ENCODE measurements around the gene MAML3. TPM values are rescaled to one million over a fixed set of nuclear protein-coding genes. Genes with fewer than 3 reads are reported as not detected.

The MAML3 gene
- total RNA-seq, 1 experiment from 2014 or later = 12.1 TPM

DNA sequence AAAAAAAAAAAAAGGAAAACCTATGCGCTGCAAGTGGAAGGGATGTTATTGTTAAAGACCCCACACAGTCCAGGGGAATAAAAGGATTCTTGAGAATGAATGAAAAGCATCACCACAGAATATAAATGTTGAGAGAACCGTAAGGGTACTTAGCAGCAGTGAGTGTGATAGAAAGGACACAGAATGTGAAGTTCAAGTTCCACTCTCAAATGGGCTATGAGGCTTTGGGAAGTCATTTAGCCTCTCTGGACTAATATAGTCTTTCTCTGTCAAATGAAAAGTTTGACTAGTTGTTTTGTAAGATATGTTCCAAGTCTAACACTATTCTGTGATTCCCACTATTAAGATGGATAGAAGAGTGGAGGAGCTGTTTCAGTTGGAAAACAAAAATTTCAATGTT lies 35.8 kb upstream of the MAML3 start:
- intact Hi-C loops (cut with micrococcal nuclease; ENCODE audit: unreplicated experiment) = no loop called here
- H3K4me1 ChIP-seq = no peaks in the 10 kb centered on the region
- H3K4me3 ChIP-seq (ENCODE audit: low read depth, low read length) = no peak overlapping the region
- H3K36me3 ChIP-seq (ENCODE audit: control insufficient read depth, insufficient read depth, low read length) = no peaks in the 10 kb centered on the region
- H3K36me3 Mint-ChIP-seq (ENCODE audit: insufficient read depth, unreplicated experiment) = no peaks in the 10 kb centered on the region
- no peak for DNase-seq
- no peak overlapping the region for H3K4me3 Mint-ChIP-seq (ENCODE audit: unreplicated experiment)
- no peaks in the 10 kb centered on the region for H3K27me3 Mint-ChIP-seq (ENCODE audit: insufficient read depth, unreplicated experiment)
- no peaks in the 10 kb centered on the region for H3K9me3 Mint-ChIP-seq (ENCODE audit: unreplicated experiment)
- ChIA-PET CTCF (no interaction called here), POLR2A (no interaction called here)
- no TSS peak for BruUV-seq (replicated peaks)
- H3K27me3 ChIP-seq (replicated peaks; ENCODE audit: control insufficient read depth, insufficient read depth, low read length) = no peaks in the 10 kb centered on the region
- H3K9me3 ChIP-seq = no peaks in the 10 kb centered on the region
- TF ChIP-seq, protein P1, sequence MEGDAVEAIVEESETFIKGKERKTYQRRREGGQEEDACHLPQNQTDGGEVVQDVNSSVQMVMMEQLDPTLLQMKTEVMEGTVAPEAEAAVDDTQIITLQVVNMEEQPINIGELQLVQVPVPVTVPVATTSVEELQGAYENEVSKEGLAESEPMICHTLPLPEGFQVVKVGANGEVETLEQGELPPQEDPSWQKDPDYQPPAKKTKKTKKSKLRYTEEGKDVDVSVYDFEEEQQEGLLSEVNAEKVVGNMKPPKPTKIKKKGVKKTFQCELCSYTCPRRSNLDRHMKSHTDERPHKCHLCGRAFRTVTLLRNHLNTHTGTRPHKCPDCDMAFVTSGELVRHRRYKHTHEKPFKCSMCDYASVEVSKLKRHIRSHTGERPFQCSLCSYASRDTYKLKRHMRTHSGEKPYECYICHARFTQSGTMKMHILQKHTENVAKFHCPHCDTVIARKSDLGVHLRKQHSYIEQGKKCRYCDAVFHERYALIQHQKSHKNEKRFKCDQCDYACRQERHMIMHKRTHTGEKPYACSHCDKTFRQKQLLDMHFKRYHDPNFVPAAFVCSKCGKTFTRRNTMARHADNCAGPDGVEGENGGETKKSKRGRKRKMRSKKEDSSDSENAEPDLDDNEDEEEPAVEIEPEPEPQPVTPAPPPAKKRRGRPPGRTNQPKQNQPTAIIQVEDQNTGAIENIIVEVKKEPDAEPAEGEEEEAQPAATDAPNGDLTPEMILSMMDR (IDR thresholded peaks at IDR 0.05; ENCODE audit: insufficient read depth in 1 of 2, low read depth in 1 of 2, low read length in 1 of 2, severe bottlenecking in 1 of 2, unreplicated experiment in 1 of 2) = no peak
- H3K27ac Mint-ChIP-seq (ENCODE audit: unreplicated experiment) = no peak overlapping the region
- H3K4me1 Mint-ChIP-seq (ENCODE audit: low read depth, unreplicated experiment) = no peaks in the 10 kb centered on the region

DNA sequence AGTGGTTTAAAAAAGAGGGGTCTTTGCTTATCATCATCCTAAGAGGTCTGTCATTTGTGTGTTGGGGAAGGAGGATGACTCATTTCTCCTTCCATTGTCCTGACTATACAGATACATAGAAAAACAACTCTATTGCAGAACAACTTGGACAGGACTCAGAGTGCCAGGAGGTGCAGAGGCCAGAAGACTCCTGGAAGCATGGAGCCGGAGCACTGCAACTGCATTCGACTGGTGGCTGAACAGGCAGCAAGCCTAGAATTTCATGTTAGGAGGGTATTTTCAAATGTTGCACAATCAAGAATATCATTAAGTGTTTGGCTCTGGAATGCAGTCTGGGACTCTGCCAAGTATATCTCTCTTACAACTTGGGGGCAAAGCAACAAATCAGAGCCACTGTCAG lies 35.0 kb upstream of the MAML3 start:
- TF ChIP-seq, protein P1 (IDR thresholded peaks at IDR 0.05; ENCODE audit: insufficient read depth in 1 of 2, low read depth in 1 of 2, low read length in 1 of 2, severe bottlenecking in 1 of 2, unreplicated experiment in 1 of 2) = no peak
- H3K27me3 Mint-ChIP-seq (ENCODE audit: insufficient read depth, unreplicated experiment) = no peaks in the 10 kb centered on the region

DNA sequence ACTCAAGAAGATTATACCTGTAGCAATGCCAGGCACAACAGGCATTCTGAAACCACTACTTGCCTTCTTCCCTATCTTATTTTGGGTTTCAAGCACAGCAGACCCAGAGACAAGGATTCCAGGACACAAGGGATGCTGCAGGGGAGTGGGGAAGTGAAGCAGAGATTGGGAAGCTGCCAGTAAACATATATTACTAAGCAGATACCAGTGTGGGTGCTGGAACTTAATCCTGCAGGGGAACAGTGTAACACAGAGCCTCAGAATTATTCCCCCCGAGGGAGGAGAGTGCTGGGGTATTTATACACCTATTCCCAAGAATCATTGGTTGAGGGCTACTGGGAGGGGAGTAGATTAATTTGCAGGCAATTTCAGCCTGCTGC lies 33.3 kb upstream of the MAML3 start:
- Mint-ChIP-seq H3K27me3 (ENCODE audit: insufficient read depth, unreplicated experiment) (no peaks in the 10 kb centered on the region), H3K4me3 (ENCODE audit: unreplicated experiment) (no peak overlapping the region), H3K36me3 (ENCODE audit: insufficient read depth, unreplicated experiment) (no peaks in the 10 kb centered on the region), H3K4me1 (ENCODE audit: low read depth, unreplicated experiment) (no peaks in the 10 kb centered on the region), H3K9me3 (ENCODE audit: unreplicated experiment) (no peaks in the 10 kb centered on the region), H3K27ac (ENCODE audit: unreplicated experiment) (no peak overlapping the region)
- ChIA-PET CTCF (no interaction called here), POLR2A (no interaction called here)
- Histone ChIP-seq H3K4me3 (ENCODE audit: low read depth, low read length) (no peak overlapping the region), H3K27me3 (replicated peaks; ENCODE audit: control insufficient read depth, insufficient read depth, low read length) (no peaks in the 10 kb centered on the region), H3K4me1 (no peaks in the 10 kb centered on the region), H3K9me3 (no peaks in the 10 kb centered on the region), H3K36me3 (ENCODE audit: control insufficient read depth, insufficient read depth, low read length) (no peaks in the 10 kb centered on the region)
- DNase-seq = no peak
- BruUV-seq (replicated peaks) = no TSS peak
- TF ChIP-seq, protein P1 (IDR thresholded peaks at IDR 0.05; ENCODE audit: insufficient read depth in 1 of 2, low read depth in 1 of 2, low read length in 1 of 2, severe bottlenecking in 1 of 2, unreplicated experiment in 1 of 2) = no peak
- intact Hi-C loops (cut with micrococcal nuclease; ENCODE audit: unreplicated experiment) = no loop called here

More for the DNA sequence above, 35.0 kb upstream of the MAML3 start:
- H3K4me3 Mint-ChIP-seq (ENCODE audit: unreplicated experiment) = no peak overlapping the region
- no peaks in the 10 kb centered on the region for H3K9me3 ChIP-seq
- H3K4me3 ChIP-seq (ENCODE audit: low read depth, low read length) = no peak overlapping the region
- no peaks in the 10 kb centered on the region for H3K36me3 ChIP-seq (ENCODE audit: control insufficient read depth, insufficient read depth, low read length)
- ChIA-PET POLR2A (no interaction called here), CTCF (no interaction called here)
- H3K4me1 Mint-ChIP-seq (ENCODE audit: low read depth, unreplicated experiment) = no peaks in the 10 kb centered on the region
- no peak overlapping the region for H3K27ac Mint-ChIP-seq (ENCODE audit: unreplicated experiment)
- H3K9me3 Mint-ChIP-seq (ENCODE audit: unreplicated experiment) = no peaks in the 10 kb centered on the region
- DNase-seq = no peak
- H3K27me3 ChIP-seq (replicated peaks; ENCODE audit: control insufficient read depth, insufficient read depth, low read length) = no peaks in the 10 kb centered on the region
- intact Hi-C loops (cut with micrococcal nuclease; ENCODE audit: unreplicated experiment) = no loop called here
- no peaks in the 10 kb centered on the region for H3K4me1 ChIP-seq
- BruUV-seq (replicated peaks) = no TSS peak
- H3K36me3 Mint-ChIP-seq (ENCODE audit: insufficient read depth, unreplicated experiment) = no peaks in the 10 kb centered on the region

All from Caco-2 (cell line).